CD4-positive, CD25-positive, alpha-beta regulatory T cell (primary cell): ENCODE data around the gene TFCP2. TPM values are rescaled to one million over a fixed set of nuclear protein-coding genes. Genes with fewer than 3 reads are reported as not detected.
A peak's percentile ranks its signal among the peaks of the same experiment; 100 is the strongest.

Experiments
- ATAC-seq, 2 donors: fragments of 150-1000 bp; cut with Tn5 transposase; one replicate each; pipeline ENCODE4 v1.10.0; 2021; ENCODE audit warnings: low read depth in 2 of 2, moderate number of reproducible peaks in 2 of 2, moderate library complexity in 1 of 2
- DNase-seq, 3 donors: peaks; one replicate each; pipeline versions ENCODE4 v3.0.0 to v3.0.0-alpha.2; 2012 to 2022; ENCODE audit warnings: mixed read lengths in 1 of 3
- H3K27ac ChIP-seq: one replicate; pipeline ENCODE4 v1.7.0; 2013; ENCODE audit warnings: mild to moderate bottlenecking, low read length; ENCODE audit not compliant: insufficient read depth, poor library complexity, severe bottlenecking
- H3K27me3 ChIP-seq: one replicate; pipeline ENCODE4 v1.7.0; 2013; ENCODE audit warnings: low read length; ENCODE audit not compliant: control insufficient read depth, insufficient read depth
- H3K36me3 ChIP-seq: one replicate; pipeline ENCODE4 v1.7.0; 2013; ENCODE audit warnings: mild to moderate bottlenecking, low read length, moderate library complexity; ENCODE audit not compliant: control insufficient read depth, insufficient read depth
- H3K4me1 ChIP-seq: 2 replicates; pipeline ENCODE4 v1.7.0; 2013; ENCODE audit warnings: mild to moderate bottlenecking, low read length; ENCODE audit not compliant: insufficient read depth, control insufficient read depth, poor library complexity, severe bottlenecking
- H3K4me3 ChIP-seq: one replicate; pipeline ENCODE4 v1.7.0; 2013; ENCODE audit warnings: low read depth, mild to moderate bottlenecking, low read length, moderate library complexity
- H3K9me3 ChIP-seq, 2 experiments: 1 replicate in 1 of 2; 2 replicates in 1 of 2; pipeline ENCODE4 v1.7.0; 2013; ENCODE audit warnings: low read length in 2 of 2, mild to moderate bottlenecking in 1 of 2, moderate library complexity in 1 of 2; ENCODE audit not compliant: control insufficient read depth in 2 of 2
- H3K27ac Mint-ChIP-seq, 3 donors: one replicate each; pipeline ENCODE4 v1.8.0; 2020 to 2022; ENCODE audit warnings: mild to moderate bottlenecking in 3 of 3, mixed read lengths in 3 of 3, moderate library complexity in 2 of 3
- H3K27me3 Mint-ChIP-seq: one replicate; pipeline ENCODE4 v1.8.0; 2022; ENCODE audit warnings: mild to moderate bottlenecking, mixed read lengths
- H3K36me3 Mint-ChIP-seq: one replicate; pipeline ENCODE4 v1.8.0; 2020; ENCODE audit warnings: mixed read lengths
- H3K4me1 Mint-ChIP-seq, 4 donors: one replicate each; pipeline ENCODE4 v1.8.0; 2020 to 2022; ENCODE audit warnings: mixed read lengths in 4 of 4, mild to moderate bottlenecking in 1 of 4
- H3K4me3 Mint-ChIP-seq, 4 donors: one replicate each; pipeline ENCODE4 v1.8.0; 2020 to 2022; ENCODE audit warnings: mild to moderate bottlenecking in 4 of 4, mixed read lengths in 4 of 4, moderate library complexity in 3 of 4
- H3K9me3 Mint-ChIP-seq, 7 donors: one replicate each; pipeline ENCODE4 v1.8.0; 2020 to 2022; ENCODE audit warnings: mixed read lengths in 7 of 7, mild to moderate bottlenecking in 3 of 7, moderate library complexity in 2 of 7
- polyA plus RNA-seq, 4 donors: library from polyadenylated mRNA; unstranded; fragments of 300-500 nt; fragmentation: Illumina TruSeq; gene quantifications; one replicate each; pipeline ENCODE4 v1.2.3, GENCODE V29; 2021
- total RNA-seq: library from RNA; stranded (reverse); gene quantifications from one replicate; pipeline ENCODE4 v1.2.3, GENCODE V29; 2022

Gene TFCP2
- total and polyA plus RNA-seq, 5 donors from 2014 or later: 9.0 to 24.9 (median 12.0) TPM

DNA sequence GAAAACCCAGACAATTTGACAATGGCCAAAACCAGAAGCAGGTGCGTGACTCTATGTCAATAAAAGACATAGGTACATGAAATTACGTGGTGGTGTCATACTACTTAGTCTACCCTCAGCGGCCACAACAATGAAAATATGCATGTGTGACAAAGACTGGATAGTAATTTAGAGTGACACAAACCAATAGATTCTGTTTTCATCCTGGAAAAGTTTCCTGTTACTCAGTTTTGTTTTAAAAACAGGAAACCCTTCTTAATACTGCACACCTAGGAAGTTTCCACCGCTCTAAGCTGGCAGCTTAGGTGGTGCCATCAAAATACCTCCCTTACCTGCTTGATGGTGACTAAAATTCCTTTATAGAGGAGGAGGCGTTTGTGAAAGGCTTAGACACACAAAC lies 29.8 kb upstream of the TFCP2 start:
- Mint-ChIP-seq H3K4me3 (no peak overlapping the region), H3K27me3 (no peaks in the 10 kb centered on the region), H3K9me3 (no peaks in the 10 kb centered on the region), H3K4me1 (peaks cover 0 to 4% (median 0%) of the 10 kb centered on the region in 4 donors), H3K36me3 (peaks cover 3% of the 10 kb centered on the region), H3K27ac (peak overlapping the region in 1 of 3 donors; percentile 27)
- DNase-seq (no peak), ATAC-seq (no peak)
- Histone ChIP-seq H3K4me3 (no peak overlapping the region), H3K27me3 (no peaks in the 10 kb centered on the region), H3K4me1 (no peaks in the 10 kb centered on the region), H3K9me3 (no peaks in the 10 kb centered on the region), H3K36me3 (no peaks in the 10 kb centered on the region), H3K27ac (no peak overlapping the region)

DNA sequence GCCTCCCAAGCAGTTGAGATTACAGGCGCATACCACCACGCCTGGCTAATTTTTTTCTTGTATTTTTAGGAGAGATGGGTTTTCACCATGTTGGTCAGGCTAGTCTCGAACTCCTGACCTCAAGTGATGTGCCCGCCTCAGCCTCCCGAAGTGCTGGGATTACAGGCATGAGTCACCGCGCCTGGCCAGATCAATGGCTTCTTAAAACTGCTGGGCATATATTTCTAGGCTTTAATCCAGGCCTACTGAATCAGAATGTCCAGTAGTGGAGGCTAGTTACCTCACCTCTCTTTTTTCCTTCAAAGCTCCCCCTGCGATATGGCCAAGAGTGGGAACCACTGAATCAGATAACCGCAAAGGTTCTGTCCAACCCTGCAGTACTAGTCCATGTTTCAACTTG lies 27.9 kb upstream of the TFCP2 start:
- no peak overlapping the region for H3K4me3 ChIP-seq
- peaks cover 8% of the 10 kb centered on the region for H3K36me3 Mint-ChIP-seq
- H3K4me1 Mint-ChIP-seq: peaks cover 0 to 4% (median 0%) of the 10 kb centered on the region in 4 donors
- H3K9me3 Mint-ChIP-seq: no peaks in the 10 kb centered on the region
- H3K27me3 ChIP-seq: no peaks in the 10 kb centered on the region
- no peak for DNase-seq
- H3K4me1 ChIP-seq: no peaks in the 10 kb centered on the region
- no peaks in the 10 kb centered on the region for H3K36me3 ChIP-seq
- no peak overlapping the region for H3K27ac Mint-ChIP-seq
- ATAC-seq: no peak
- no peaks in the 10 kb centered on the region for H3K9me3 ChIP-seq
- no peak overlapping the region for H3K4me3 Mint-ChIP-seq
- H3K27me3 Mint-ChIP-seq: no peaks in the 10 kb centered on the region
- H3K27ac ChIP-seq: no peak overlapping the region

DNA sequence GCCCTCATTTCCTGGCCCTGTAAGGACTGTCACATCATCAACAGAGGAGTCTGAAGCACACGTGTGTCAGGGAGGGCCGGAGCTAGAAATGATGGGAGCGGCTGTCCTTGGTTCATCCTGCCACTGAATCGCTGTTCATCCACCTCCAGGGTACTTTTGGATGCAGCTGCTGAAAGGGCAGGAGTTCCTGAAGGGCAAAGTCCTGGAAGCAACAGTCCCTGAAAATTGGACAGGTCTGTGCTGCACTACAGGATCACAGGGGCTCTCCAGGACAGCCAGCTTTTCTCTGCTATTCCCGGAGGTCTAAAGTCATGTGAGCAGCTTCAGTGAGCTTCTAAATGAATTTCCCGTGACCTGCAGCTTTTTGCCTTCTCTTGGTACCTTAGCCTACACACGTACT lies 27.2 kb upstream of the TFCP2 start:
- H3K36me3 ChIP-seq: no peaks in the 10 kb centered on the region
- ATAC-seq (no peak), DNase-seq (no peak)
- Mint-ChIP-seq H3K4me3 (no peak overlapping the region), H3K27me3 (no peaks in the 10 kb centered on the region), H3K27ac (no peak overlapping the region), H3K4me1 (peaks cover 0 to 4% (median 0%) of the 10 kb centered on the region in 4 donors), H3K9me3 (no peaks in the 10 kb centered on the region), H3K36me3 (peaks cover 11% of the 10 kb centered on the region)
- no peak overlapping the region for H3K27ac ChIP-seq
- no peaks in the 10 kb centered on the region for H3K9me3 ChIP-seq
- H3K4me3 ChIP-seq: no peak overlapping the region
- H3K4me1 ChIP-seq: no peaks in the 10 kb centered on the region
- no peaks in the 10 kb centered on the region for H3K27me3 ChIP-seq

DNA sequence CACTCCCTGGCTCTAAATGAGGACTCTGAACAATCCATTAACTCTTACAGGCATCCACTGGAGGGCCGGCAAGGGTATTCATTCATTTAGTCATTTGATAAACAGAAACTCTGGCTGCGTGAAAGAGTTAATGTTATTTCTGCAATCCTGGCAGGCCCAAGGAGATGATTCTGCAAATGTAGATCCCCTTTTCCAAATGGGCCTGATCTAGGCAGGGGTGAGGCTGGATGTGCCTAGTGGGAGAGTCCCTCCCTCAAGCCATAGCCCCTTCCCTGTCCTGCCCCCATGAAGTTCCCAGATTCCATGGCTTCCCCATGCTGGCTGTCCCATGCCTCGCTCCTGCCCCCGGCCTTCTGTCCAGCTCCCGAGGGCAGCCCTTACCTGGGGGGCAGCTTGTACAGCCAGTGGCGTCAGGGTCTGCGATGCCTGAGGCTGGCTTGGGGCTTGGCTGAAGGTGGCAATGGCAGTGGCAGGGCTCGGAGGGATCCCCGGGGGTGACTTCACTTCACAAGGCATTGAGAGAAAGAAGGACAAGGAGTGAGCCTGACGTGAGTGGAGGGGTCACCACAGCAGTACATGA lies 26.5 kb upstream of the TFCP2 start:
- Mint-ChIP-seq H3K4me1 (peaks cover 0 to 4% (median 0%) of the 10 kb centered on the region in 4 donors), H3K27ac (no peak overlapping the region), H3K9me3 (no peaks in the 10 kb centered on the region), H3K4me3 (no peak overlapping the region), H3K36me3 (peaks cover 12% of the 10 kb centered on the region), H3K27me3 (no peaks in the 10 kb centered on the region)
- Histone ChIP-seq H3K4me1 (no peaks in the 10 kb centered on the region), H3K9me3 (no peaks in the 10 kb centered on the region), H3K36me3 (no peaks in the 10 kb centered on the region), H3K4me3 (no peak overlapping the region), H3K27ac (no peak overlapping the region), H3K27me3 (no peaks in the 10 kb centered on the region)
- ATAC-seq: no peak
- no peak for DNase-seq

DNA sequence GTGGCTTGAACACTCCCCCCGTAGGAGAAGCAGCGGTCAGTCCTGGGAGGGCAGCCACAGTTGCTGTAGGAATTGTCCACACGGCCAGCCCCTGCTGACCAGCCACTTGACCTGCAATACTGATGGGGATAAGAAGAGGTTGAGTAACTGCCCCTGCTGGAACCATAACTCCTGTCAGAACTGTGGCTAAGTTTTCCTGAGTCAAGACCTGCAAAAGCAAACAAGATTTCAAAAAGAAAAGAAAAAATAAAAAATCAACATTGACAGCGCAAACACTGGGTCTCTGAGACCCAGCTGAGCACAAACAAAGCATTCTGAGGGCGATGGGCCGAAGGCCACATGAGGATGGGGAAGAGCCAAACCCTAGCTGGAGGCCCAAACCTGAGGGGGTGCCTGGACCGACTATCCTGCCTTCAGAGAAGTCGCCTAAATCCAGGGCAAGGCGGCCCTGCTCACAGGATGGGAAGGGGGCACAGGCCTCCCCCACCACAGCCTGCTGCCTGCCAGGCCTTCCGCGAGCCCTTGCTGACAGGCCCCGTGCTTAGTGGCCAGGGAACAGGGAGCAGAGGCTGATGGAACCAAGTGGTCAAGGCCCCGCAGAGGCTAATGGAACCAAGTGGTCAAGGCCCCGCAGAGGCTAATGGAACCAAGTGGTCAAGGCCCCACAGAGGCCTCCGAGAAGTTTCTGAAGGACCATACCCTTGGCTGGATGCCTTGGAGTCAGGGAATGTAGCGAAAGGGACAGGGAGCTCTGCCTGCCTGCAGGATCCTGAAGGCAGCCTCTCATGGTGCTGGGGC lies 25.8 kb upstream of the TFCP2 start:
- H3K27ac ChIP-seq: no peak overlapping the region
- H3K27me3 ChIP-seq: no peaks in the 10 kb centered on the region
- peaks cover 0 to 4% (median 0%) of the 10 kb centered on the region in 4 donors for H3K4me1 Mint-ChIP-seq
- H3K4me3 ChIP-seq: no peak overlapping the region
- H3K36me3 Mint-ChIP-seq: peaks cover 12% of the 10 kb centered on the region
- H3K4me1 ChIP-seq: no peaks in the 10 kb centered on the region
- ATAC-seq (no peak), DNase-seq (no peak)
- no peaks in the 10 kb centered on the region for H3K9me3 Mint-ChIP-seq
- no peak overlapping the region for H3K27ac Mint-ChIP-seq
- no peak overlapping the region for H3K4me3 Mint-ChIP-seq
- H3K36me3 ChIP-seq: no peaks in the 10 kb centered on the region
- H3K27me3 Mint-ChIP-seq: no peaks in the 10 kb centered on the region
- H3K9me3 ChIP-seq: no peaks in the 10 kb centered on the region

DNA sequence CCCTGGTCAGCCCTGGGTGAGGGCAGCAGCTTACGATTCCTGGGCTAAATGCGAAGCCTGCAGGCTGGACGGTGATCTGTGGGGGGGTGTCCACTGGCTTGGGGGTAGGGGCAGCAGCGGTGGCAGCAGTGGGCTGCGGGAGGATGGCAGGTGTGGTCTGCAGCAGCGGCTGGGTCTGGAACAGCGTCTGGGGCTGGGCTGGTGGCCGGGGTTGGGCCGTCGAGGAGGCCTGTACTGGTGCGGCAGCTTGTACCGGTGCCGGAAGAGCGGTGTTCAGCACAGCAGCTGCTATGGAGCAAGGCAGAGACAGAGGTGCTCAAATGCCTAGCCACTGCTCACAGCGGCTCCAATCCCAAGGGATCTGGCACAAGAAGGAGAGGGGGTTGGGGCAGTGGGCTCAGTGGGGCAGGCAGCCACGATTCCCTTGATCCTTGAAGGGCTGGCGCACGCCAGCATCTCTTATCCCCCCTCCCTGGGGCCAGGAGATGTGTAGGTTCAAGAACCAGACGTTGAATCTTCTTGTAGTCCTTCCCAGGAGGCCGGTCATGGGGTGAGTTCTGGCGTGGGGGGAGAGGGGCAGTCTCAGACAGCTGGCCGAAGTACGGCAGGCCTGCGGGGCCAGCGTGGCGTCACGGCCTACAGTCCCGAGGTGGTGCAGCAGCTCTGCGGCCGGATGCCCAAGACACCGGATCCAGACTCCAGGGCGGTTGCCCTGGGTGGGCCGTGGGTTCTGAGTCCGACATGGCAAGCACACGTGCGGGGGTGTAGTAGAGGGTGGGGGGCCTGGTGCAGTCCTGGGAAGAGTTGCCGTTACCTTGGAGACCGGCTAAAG lies 25.0 kb upstream of the TFCP2 start:
- no peaks in the 10 kb centered on the region for H3K27me3 Mint-ChIP-seq
- Histone ChIP-seq H3K4me1 (no peaks in the 10 kb centered on the region), H3K9me3 (no peaks in the 10 kb centered on the region), H3K27me3 (no peaks in the 10 kb centered on the region), H3K36me3 (no peaks in the 10 kb centered on the region), H3K4me3 (no peak overlapping the region), H3K27ac (no peak overlapping the region)
- no peak for ATAC-seq
- peaks cover 15% of the 10 kb centered on the region for H3K36me3 Mint-ChIP-seq
- H3K27ac Mint-ChIP-seq: no peak overlapping the region
- no peak overlapping the region for H3K4me3 Mint-ChIP-seq
- H3K4me1 Mint-ChIP-seq: no peaks in the 10 kb centered on the region
- H3K9me3 Mint-ChIP-seq: no peaks in the 10 kb centered on the region
- no peak for DNase-seq

DNA sequence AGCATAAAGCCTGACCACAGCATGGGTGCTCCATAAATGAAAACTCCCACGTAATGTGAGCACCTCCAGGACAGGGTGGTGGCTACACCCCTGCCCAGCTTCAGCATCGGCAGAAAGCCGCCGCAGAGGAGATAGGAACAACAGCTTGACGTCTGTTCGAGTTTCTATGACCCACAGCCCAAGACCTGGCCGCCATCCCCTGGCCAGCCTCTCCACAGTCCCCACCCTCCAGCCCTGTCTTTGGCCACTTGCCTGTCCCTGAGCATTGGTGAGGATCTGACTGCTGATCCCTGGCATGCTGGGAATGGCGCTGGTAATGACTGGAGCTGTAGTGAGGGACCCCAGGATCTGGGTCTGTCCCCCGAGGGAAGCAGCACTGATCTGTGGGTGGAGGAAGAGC lies 23.6 kb upstream of the TFCP2 start:
- Mint-ChIP-seq H3K27me3 (no peaks in the 10 kb centered on the region), H3K4me1 (no peaks in the 10 kb centered on the region), H3K9me3 (peaks cover 0 to 2% (median 0%) of the 10 kb centered on the region in 7 donors), H3K36me3 (peaks cover 23% of the 10 kb centered on the region), H3K4me3 (no peak overlapping the region), H3K27ac (peak overlapping the region in 1 of 3 donors; percentile 42)
- no peak for ATAC-seq
- Histone ChIP-seq H3K36me3 (peaks cover under 1% of the 10 kb centered on the region), H3K27me3 (no peaks in the 10 kb centered on the region), H3K4me1 (no peaks in the 10 kb centered on the region), H3K4me3 (no peak overlapping the region), H3K27ac (no peak overlapping the region), H3K9me3 (no peaks in the 10 kb centered on the region)
- DNase-seq: no peak
